Ovary (tissue), 9 donors: ENCODE data around the gene MRPL22. TPM values are rescaled to one million over a fixed set of nuclear protein-coding genes. Genes with fewer than 3 reads are reported as not detected.

Experiments used
- DNase-seq, 5 donors: peaks; one replicate each; pipeline ENCODE4 v3.0.0-alpha.2; 2019 to 2020
- H3K27ac ChIP-seq, 2 donors: fragments of 200-600 bp; one replicate each; pipeline versions ENCODE4 v1.5.1 to v1.8.0; 2019 to 2022
- H3K27me3 ChIP-seq: fragments of 200-600 bp; one replicate; pipeline ENCODE4 v1.8.0; 2022
- H3K36me3 ChIP-seq: fragments of 200-600 bp; sonication (generic); one replicate; pipeline ENCODE4 v1.5.1; 2019
- H3K4me1 ChIP-seq: one replicate; pipeline ENCODE4 v1.8.1; 2013; ENCODE audit warnings: mild to moderate bottlenecking, moderate library complexity; ENCODE audit not compliant: insufficient read depth
- H3K4me3 ChIP-seq: fragments of 200-600 bp; sonication (generic); one replicate; pipeline ENCODE4 v1.5.1; 2017
- H3K9me3 ChIP-seq, 2 donors: fragments of 200-600 bp in 1 of 2; sonication (generic) in 1 of 2; one replicate each; pipeline versions ENCODE4 v1.5.1 to v1.8.1; 2013 to 2019; ENCODE audit warnings: mild to moderate bottlenecking in 1 of 2, moderate library complexity in 1 of 2
- EP300 ChIP-seq: sonication (generic); formaldehyde crosslinking; IDR thresholded peaks from one replicate; pipeline ENCODE4 v1.6.1; 2017; ENCODE audit warnings: antibody characterized with exemption
- POLR2A ChIP-seq: fragments of 450-650 bp; IDR thresholded peaks from one replicate; pipeline ENCODE4 v1.6.1; 2017; ENCODE audit warnings: antibody characterized with exemption, mild to moderate bottlenecking, moderate library complexity
- WGBS, 3 donors: extraction: QIAGEN DNeasy Blood & Tissue Kit in 1 of 3; methylation state at CpG; one replicate each; pipeline versions ENCODE4 v1.1.5 to v1.1.7; 2013 to 2017; 5-methylcytosine and 5-hydroxymethylcytosine counted together
- intact Hi-C, 4 donors: fragments of 100-400 bp; cut with DNase I; formaldehyde crosslinking; loops; one replicate each; pipeline versions ENCODE4 v1.11.0 to v1.15.1; 2022 to 2023
- polyA plus RNA-seq, 2 donors: library from polyadenylated mRNA; stranded (reverse); fragments of 200-250 nt in 1 of 2; fragments of 350-450 nt in 1 of 2; fragmentation: Illumina TruSeq in 1 of 2; extraction: RNeasy Lipid Tissue Mini Kit (QIAGEN cat#74804) in 1 of 2; gene quantifications; one replicate each; pipeline ENCODE4 v1.2.3, GENCODE V29; 2013 to 2014
- total RNA-seq, 7 donors: library from RNA; depleted of rRNA in 2 of 7; stranded (reverse); fragments of >200 nt in 2 of 7; fragmentation: NEBNext Ultra II Directional in 3 of 7; extraction: Animal tissue kit (Norgen Biotek cat#: 25700) in 3 of 7; gene quantifications; one replicate each; pipeline versions ENCODE4 v1.1.0 to v1.2.4, GENCODE V29; 2016 to 2023
- TF ChIP-seq, protein P1 (sequence below), 3 donors: fragments of 450-650 bp in 2 of 3; fragments of 200-600 bp in 1 of 3; IDR thresholded peaks; one replicate each; pipeline versions ENCODE4 v1.5.1 to v1.8.0; 2016 to 2022; ENCODE audit warnings: antibody characterized with exemption in 3 of 3, mild to moderate bottlenecking in 1 of 3
- donor health status: DM: no; HTN: no; CAD: no; lungs with moderate emphysema.
- donor health status: DM: no; HTN: no; CAD: no.
- donor health status: Bipolar disorder and iron deficiency.
- donor health status: DM: yes; HTN: yes; CAD: no.
- donor health status: DM: no; HTN: no; CAD: no.
- donor health status: DM: yes; HTN: yes; CAD: no.

Gene MRPL22
- total and polyA plus RNA-seq, 9 donors = 21.4 to 54.6 (median 38.1) TPM

DNA sequence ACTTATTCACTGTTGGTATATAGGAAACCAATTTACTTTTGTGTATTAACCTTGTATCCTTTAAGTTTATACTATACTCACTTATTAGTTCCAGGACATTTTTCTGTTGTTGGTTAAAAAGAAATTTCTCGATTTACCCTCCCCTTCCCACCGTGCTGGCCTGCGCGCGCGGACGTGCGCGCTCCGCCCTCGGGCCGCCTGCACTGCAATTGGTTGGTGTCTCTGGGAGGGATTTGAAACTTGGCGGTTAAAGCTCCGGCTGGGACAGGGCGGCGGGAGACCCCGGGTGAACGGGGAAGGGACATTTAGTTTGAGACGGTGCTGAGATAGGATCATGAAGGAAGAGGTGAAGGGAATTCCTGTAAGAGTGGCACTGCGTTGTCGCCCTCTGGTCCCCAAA is 72.7 kb downstream of the MRPL22 start, which contains the start of gene KIF4B:
KIF4B (plus strand) TSS at position 230 of the 400 bp plus-strand sequence; CDS start at position 335, 105 bp downstream.
- no peak for DNase-seq
- TF ChIP-seq EP300 (no peak), POLR2A (no peak)
- TF ChIP-seq, protein P1, sequence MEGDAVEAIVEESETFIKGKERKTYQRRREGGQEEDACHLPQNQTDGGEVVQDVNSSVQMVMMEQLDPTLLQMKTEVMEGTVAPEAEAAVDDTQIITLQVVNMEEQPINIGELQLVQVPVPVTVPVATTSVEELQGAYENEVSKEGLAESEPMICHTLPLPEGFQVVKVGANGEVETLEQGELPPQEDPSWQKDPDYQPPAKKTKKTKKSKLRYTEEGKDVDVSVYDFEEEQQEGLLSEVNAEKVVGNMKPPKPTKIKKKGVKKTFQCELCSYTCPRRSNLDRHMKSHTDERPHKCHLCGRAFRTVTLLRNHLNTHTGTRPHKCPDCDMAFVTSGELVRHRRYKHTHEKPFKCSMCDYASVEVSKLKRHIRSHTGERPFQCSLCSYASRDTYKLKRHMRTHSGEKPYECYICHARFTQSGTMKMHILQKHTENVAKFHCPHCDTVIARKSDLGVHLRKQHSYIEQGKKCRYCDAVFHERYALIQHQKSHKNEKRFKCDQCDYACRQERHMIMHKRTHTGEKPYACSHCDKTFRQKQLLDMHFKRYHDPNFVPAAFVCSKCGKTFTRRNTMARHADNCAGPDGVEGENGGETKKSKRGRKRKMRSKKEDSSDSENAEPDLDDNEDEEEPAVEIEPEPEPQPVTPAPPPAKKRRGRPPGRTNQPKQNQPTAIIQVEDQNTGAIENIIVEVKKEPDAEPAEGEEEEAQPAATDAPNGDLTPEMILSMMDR (IDR thresholded peaks at IDR 0.05) = no peak
- Histone ChIP-seq H3K27me3 (no peaks in the 10 kb centered on the region), H3K4me3 (no peak within 1 kb of the TSS), H3K27ac (no peak within 1 kb of the TSS), H3K36me3 (no peaks in the 10 kb centered on the region), H3K9me3 (no peaks in the 10 kb centered on the region), H3K4me1 (no peaks in the 10 kb centered on the region)
- intact Hi-C loops = no loop called here
- 91 to 96% (median 95%) methylated on average over 21 of the region's 21 CpGs for WGBS, 3 donors

DNA sequence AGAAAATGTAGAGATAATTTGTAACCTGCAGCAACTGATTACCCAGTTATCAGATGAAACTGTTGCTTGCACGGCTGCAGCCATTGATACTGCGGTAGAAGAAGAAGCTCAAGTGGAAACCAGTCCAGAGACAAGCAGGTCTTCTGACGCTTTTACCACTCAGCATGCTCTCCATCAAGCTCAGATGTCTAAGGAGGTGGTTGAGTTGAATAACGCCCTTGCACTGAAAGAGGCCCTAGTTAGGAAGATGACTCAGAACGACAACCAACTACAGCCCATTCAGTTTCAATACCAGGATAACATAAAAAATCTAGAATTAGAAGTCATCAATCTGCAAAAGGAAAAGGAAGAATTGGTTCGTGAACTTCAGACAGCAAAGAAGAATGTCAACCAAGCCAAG is 74.4 kb downstream of the MRPL22 start:
- no peaks in the 10 kb centered on the region for H3K36me3 ChIP-seq
- 73 to 83% (median 77%) methylated on average over 6 of the region's 6 CpGs for WGBS, 3 donors
- no peaks in the 10 kb centered on the region for H3K27me3 ChIP-seq
- H3K4me3 ChIP-seq = no peak overlapping the region
- H3K9me3 ChIP-seq = no peaks in the 10 kb centered on the region
- H3K4me1 ChIP-seq = no peaks in the 10 kb centered on the region
- TF ChIP-seq POLR2A = no peak
- TF ChIP-seq, protein P1 (IDR thresholded peaks at IDR 0.05) = no peak
- TF ChIP-seq EP300 = no peak
- intact Hi-C loops = no loop called here
- no peak for DNase-seq
- no peak overlapping the region for H3K27ac ChIP-seq

DNA sequence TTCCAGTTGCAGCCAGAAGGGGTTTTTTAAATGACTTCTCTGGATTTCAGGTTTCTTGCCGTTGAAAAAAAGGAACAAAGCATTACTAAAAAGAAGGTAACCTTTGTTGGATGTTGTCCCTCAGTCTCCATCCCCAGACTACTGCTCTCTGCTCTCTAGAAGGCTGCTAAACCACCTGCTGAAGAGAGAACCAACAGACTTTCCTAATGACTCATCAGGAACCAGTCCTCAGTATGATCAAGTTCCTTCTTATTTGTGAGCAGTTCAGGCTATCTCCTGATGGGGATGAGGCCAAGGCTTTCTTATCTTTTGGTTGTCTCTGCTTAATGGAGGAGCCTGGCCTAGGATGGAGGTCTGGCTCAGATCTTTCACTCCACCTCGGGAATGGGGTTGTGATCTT is 76.7 kb downstream of the MRPL22 start:
- DNase-seq = no peak
- H3K36me3 ChIP-seq = no peaks in the 10 kb centered on the region
- H3K4me3 ChIP-seq = no peak overlapping the region
- H3K27me3 ChIP-seq = no peaks in the 10 kb centered on the region
- no peak overlapping the region for H3K27ac ChIP-seq
- intact Hi-C loops = no loop called here
- no peak for TF ChIP-seq EP300
- TF ChIP-seq, protein P1 (IDR thresholded peaks at IDR 0.05) = no peak
- no peak for TF ChIP-seq POLR2A
- no peaks in the 10 kb centered on the region for H3K9me3 ChIP-seq
- WGBS, 3 donors = 60 to 69% (median 66%) methylated on average over 2 of the region's 2 CpGs
- no peaks in the 10 kb centered on the region for H3K4me1 ChIP-seq

Other genes starting within 250 kb of the MRPL22 start
- 100 to 1,000 TPM in 5 of 7 donors, 10 to 100 TPM in 2; 49.0 to 249 (median 150) TPM for gene LARP1, start 185.7 kb upstream of the MRPL22 start, total RNA-seq
- 100 to 1,000 TPM in 1 of 2 donors, 10 to 100 TPM in 1; 38.1 to 121 TPM for gene LARP1, start 185.7 kb upstream of the MRPL22 start, polyA plus RNA-seq
- 10 to 100 TPM; 15.2 to 40.7 (median 23.1) TPM for gene FAXDC2, start 90.5 kb upstream of the MRPL22 start, total RNA-seq
- gene FAXDC2, start 90.5 kb upstream of the MRPL22 start, polyA plus RNA-seq = 100 to 1,000 TPM in 1 of 2 donors, 10 to 100 TPM in 1; 43.7 to 120 TPM
- gene CNOT8, start 82.4 kb upstream of the MRPL22 start, total RNA-seq = 10 to 100 TPM; 34.0 to 51.0 (median 40.5) TPM
- gene CNOT8, start 82.4 kb upstream of the MRPL22 start, polyA plus RNA-seq = 10 to 100 TPM; 35.4 to 40.7 TPM
- gene GEMIN5, start 2.9 kb upstream of the MRPL22 start, total RNA-seq = 10 to 100 TPM; 11.1 to 20.6 (median 16.1) TPM
- gene GEMIN5, start 2.9 kb upstream of the MRPL22 start, polyA plus RNA-seq = 10 to 100 TPM in 1 of 2 donors, 1 to 10 TPM in 1; 6.1 to 15.0 TPM
- under 1 TPM in 2 of 7 donors, not detected in 5; 0.12 to 0.13 TPM for gene KIF4B, start 72.7 kb downstream of the MRPL22 start, total RNA-seq
- not detected for gene KIF4B, start 72.7 kb downstream of the MRPL22 start, polyA plus RNA-seq